HUES64 (cell line): Measurements from ENCODE around the gene ZSCAN18.

Experiments
- H3K27ac ChIP-seq: 2 replicates; pipeline ENCODE4 v1.7.0; 2013; ENCODE audit warnings: low read depth, low read length, inconsistent platforms
- H3K27me3 ChIP-seq: 2 replicates; pipeline ENCODE4 v1.6.1; 2013; ENCODE audit warnings: mild to moderate bottlenecking, low read length; ENCODE audit not compliant: insufficient read depth
- H3K36me3 ChIP-seq: 2 replicates; pipeline ENCODE4 v1.6.1; 2013; ENCODE audit warnings: mild to moderate bottlenecking, low read length; ENCODE audit not compliant: insufficient read depth
- H3K4me1 ChIP-seq: 2 replicates; pipeline ENCODE4 v1.6.1; 2013; ENCODE audit warnings: mild to moderate bottlenecking, low read length, moderate library complexity; ENCODE audit not compliant: insufficient read depth
- H3K4me3 ChIP-seq: 2 replicates; pipeline ENCODE4 v1.5.1; 2013; ENCODE audit warnings: mild to moderate bottlenecking, low read length, moderate library complexity
- H3K9ac ChIP-seq: 2 replicates; pipeline ENCODE4 v1.6.1; 2013; ENCODE audit warnings: mild to moderate bottlenecking, low read depth, low read length
- H3K9me3 ChIP-seq: 2 replicates; pipeline ENCODE4 v1.6.1; 2013; ENCODE audit warnings: low read depth, low read length; ENCODE audit not compliant: insufficient read depth
- WGBS: fragments of 150-250, 120-280 bp; methylation state at CpG from one replicate; pipeline ENCODE4 v1.1.7; 2013; ENCODE audit warnings: missing lambda C conversion rate; 5-methylcytosine and 5-hydroxymethylcytosine counted together

ZSCAN18 gene

GRCh38 chr19:58056861-58057260 lies 41.2 kb downstream of the ZSCAN18 start:
- H3K9me3 ChIP-seq, result peaks cover 9% of the 10 kb centered on the region

GRCh38 chr19:58056261-58056660 lies 41.8 kb downstream of the ZSCAN18 start:
- no peaks in the 10 kb centered on the region for H3K27me3 ChIP-seq
- peaks cover 10% of the 10 kb centered on the region for H3K9me3 ChIP-seq
- H3K27ac ChIP-seq, result no peak overlapping the region
- H3K4me3 ChIP-seq, result no peak overlapping the region
- H3K9ac ChIP-seq, result no peak overlapping the region
- whole genome bisulfite sequencing, result 81% methylated on average over 8 of the region's 8 CpGs
- H3K4me1 ChIP-seq, result peaks cover 9% of the 10 kb centered on the region
- H3K36me3 ChIP-seq, result no peaks in the 10 kb centered on the region

More at GRCh38 chr19:58056861-58057260, 41.2 kb downstream of the ZSCAN18 start:
- Histone ChIP-seq H3K4me3 (no peak overlapping the region), H3K36me3 (peaks cover 5% of the 10 kb centered on the region; the same call in 1 of the 2 replicates), H3K9ac (no peak overlapping the region), H3K4me1 (peaks cover 9% of the 10 kb centered on the region), H3K27me3 (no peaks in the 10 kb centered on the region), H3K27ac (no peak overlapping the region)
- 77% methylated on average over 8 of the region's 8 CpGs for WGBS

- H3K9ac ChIP-seq, result peak overlapping the region; percentile 44; the same call in 1 of the 2 replicates
- peaks cover 16% of the 10 kb centered on the region for H3K9me3 ChIP-seq
- H3K4me1 ChIP-seq, result peaks cover 9% of the 10 kb centered on the region
- H3K36me3 ChIP-seq, result no peaks in the 10 kb centered on the region
- peak overlapping the region; percentile 44 for H3K4me3 ChIP-seq
- 84% methylated on average over 37 of the region's 37 CpGs for WGBS
- no peak overlapping the region for H3K27ac ChIP-seq
- H3K27me3 ChIP-seq, result no peaks in the 10 kb centered on the region
Observed at GRCh38 chr19:58054901-58055874, 42.8 kb downstream of the ZSCAN18 start.

GRCh38 chr19:58053480-58054156 lies 44.4 kb downstream of the ZSCAN18 start:
- peaks cover 27% of the 10 kb centered on the region for H3K9me3 ChIP-seq
- 90% methylated on average over 30 of the region's 30 CpGs for WGBS
- H3K9ac ChIP-seq, result no peak overlapping the region
- H3K4me1 ChIP-seq, result peaks cover 6% of the 10 kb centered on the region
- H3K27ac ChIP-seq, result no peak overlapping the region
- H3K27me3 ChIP-seq, result no peaks in the 10 kb centered on the region
- no peak overlapping the region for H3K4me3 ChIP-seq
- H3K36me3 ChIP-seq, result no peaks in the 10 kb centered on the region

- Histone ChIP-seq H3K27me3 (no peaks in the 10 kb centered on the region), H3K9me3 (peaks cover 32% of the 10 kb centered on the region), H3K9ac (no peak overlapping the region), H3K36me3 (no peaks in the 10 kb centered on the region), H3K27ac (no peak overlapping the region), H3K4me1 (peaks cover 3% of the 10 kb centered on the region; the same call in 1 of the 2 replicates), H3K4me3 (no peak overlapping the region)
- WGBS, result 95% methylated on average over 16 of the region's 16 CpGs
Observed at GRCh38 chr19:58052256-58052655, 45.8 kb downstream of the ZSCAN18 start.

GRCh38 chr19:58047672-58048071 lies 50.4 kb downstream of the ZSCAN18 start:
- WGBS, result 87% methylated on average over 12 of the region's 12 CpGs
- Histone ChIP-seq H3K27me3 (peaks cover 1% of the 10 kb centered on the region; the same call in 1 of the 2 replicates), H3K27ac (no peak overlapping the region), H3K9ac (no peak overlapping the region), H3K9me3 (peaks cover 60% of the 10 kb centered on the region), H3K36me3 (no peaks in the 10 kb centered on the region), H3K4me1 (no peaks in the 10 kb centered on the region), H3K4me3 (no peak overlapping the region)

GRCh38 chr19:58046856-58047255 lies 51.2 kb downstream of the ZSCAN18 start:
- H3K9ac ChIP-seq, result no peak overlapping the region
- H3K4me3 ChIP-seq, result no peak overlapping the region
- peaks cover 5% of the 10 kb centered on the region; the same call in 1 of the 2 replicates for H3K27me3 ChIP-seq
- no peaks in the 10 kb centered on the region for H3K4me1 ChIP-seq
- 64% methylated on average over 7 of the region's 7 CpGs for WGBS
- H3K27ac ChIP-seq, result no peak overlapping the region
- H3K9me3 ChIP-seq, result peaks cover 60% of the 10 kb centered on the region
- H3K36me3 ChIP-seq, result no peaks in the 10 kb centered on the region

GRCh38 chr19:58045411-58046050 lies 52.5 kb downstream of the ZSCAN18 start:
- WGBS, result 86% methylated on average over 24 of the region's 24 CpGs
- peaks cover 47% of the 10 kb centered on the region for H3K9me3 ChIP-seq

GRCh38 chr19:58044886-58045285 lies 53.1 kb downstream of the ZSCAN18 start:
- H3K27ac ChIP-seq, result no peak overlapping the region
- no peaks in the 10 kb centered on the region for H3K36me3 ChIP-seq
- WGBS, result 93% methylated on average over 26 of the region's 26 CpGs
- no peaks in the 10 kb centered on the region for H3K4me1 ChIP-seq
- peaks cover 5% of the 10 kb centered on the region; the same call in 1 of the 2 replicates for H3K27me3 ChIP-seq
- H3K9me3 ChIP-seq, result peaks cover 46% of the 10 kb centered on the region
- H3K4me3 ChIP-seq, result no peak overlapping the region
- H3K9ac ChIP-seq, result no peak overlapping the region

More at GRCh38 chr19:58045411-58046050, 52.5 kb downstream of the ZSCAN18 start:
- Histone ChIP-seq H3K36me3 (no peaks in the 10 kb centered on the region), H3K4me3 (no peak overlapping the region), H3K27me3 (peaks cover 5% of the 10 kb centered on the region; the same call in 1 of the 2 replicates), H3K27ac (no peak overlapping the region), H3K4me1 (no peaks in the 10 kb centered on the region), H3K9ac (no peak overlapping the region)

GRCh38 chr19:58044391-58044790 lies 53.6 kb downstream of the ZSCAN18 start:
- no peaks in the 10 kb centered on the region for H3K4me1 ChIP-seq
- no peak overlapping the region for H3K27ac ChIP-seq
- H3K4me3 ChIP-seq, result no peak overlapping the region
- H3K9ac ChIP-seq, result no peak overlapping the region
- WGBS, result 93% methylated on average over 42 of the region's 42 CpGs
- H3K9me3 ChIP-seq, result peaks cover 41% of the 10 kb centered on the region
- no peaks in the 10 kb centered on the region for H3K36me3 ChIP-seq
- peaks cover 5% of the 10 kb centered on the region; the same call in 1 of the 2 replicates for H3K27me3 ChIP-seq
